IPS-18c (cell line): ENCODE results near the gene CCND1.

Experiments
- H3K4me3 ChIP-seq: 2 replicates; pipeline ENCODE4 v1.7.0; 2013; ENCODE audit warnings: low read depth, mild to moderate bottlenecking, low read length, moderate library complexity; ENCODE audit not compliant: insufficient read depth
- H3K9me3 ChIP-seq: one replicate; pipeline ENCODE4 v1.6.1; 2013; ENCODE audit warnings: mild to moderate bottlenecking, low read length, moderate library complexity; ENCODE audit not compliant: control insufficient read depth, insufficient read depth

The CCND1 gene

DNA sequence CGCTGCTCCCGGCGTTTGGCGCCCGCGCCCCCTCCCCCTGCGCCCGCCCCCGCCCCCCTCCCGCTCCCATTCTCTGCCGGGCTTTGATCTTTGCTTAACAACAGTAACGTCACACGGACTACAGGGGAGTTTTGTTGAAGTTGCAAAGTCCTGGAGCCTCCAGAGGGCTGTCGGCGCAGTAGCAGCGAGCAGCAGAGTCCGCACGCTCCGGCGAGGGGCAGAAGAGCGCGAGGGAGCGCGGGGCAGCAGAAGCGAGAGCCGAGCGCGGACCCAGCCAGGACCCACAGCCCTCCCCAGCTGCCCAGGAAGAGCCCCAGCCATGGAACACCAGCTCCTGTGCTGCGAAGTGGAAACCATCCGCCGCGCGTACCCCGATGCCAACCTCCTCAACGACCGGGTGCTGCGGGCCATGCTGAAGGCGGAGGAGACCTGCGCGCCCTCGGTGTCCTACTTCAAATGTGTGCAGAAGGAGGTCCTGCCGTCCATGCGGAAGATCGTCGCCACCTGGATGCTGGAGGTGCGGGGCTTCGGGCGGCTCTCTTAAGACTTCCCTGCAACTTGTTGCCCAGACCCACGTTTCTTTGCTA lies at the start of gene CCND1:
TSS of gene CCND1 (plus strand) at position 162 of the 587 bp plus-strand sequence. CDS start at position 320, 158 bp downstream.
- no peaks in the 10 kb centered on the region for H3K9me3 ChIP-seq
- peak within 1 kb of the TSS; percentile 84 for H3K4me3 ChIP-seq

DNA sequence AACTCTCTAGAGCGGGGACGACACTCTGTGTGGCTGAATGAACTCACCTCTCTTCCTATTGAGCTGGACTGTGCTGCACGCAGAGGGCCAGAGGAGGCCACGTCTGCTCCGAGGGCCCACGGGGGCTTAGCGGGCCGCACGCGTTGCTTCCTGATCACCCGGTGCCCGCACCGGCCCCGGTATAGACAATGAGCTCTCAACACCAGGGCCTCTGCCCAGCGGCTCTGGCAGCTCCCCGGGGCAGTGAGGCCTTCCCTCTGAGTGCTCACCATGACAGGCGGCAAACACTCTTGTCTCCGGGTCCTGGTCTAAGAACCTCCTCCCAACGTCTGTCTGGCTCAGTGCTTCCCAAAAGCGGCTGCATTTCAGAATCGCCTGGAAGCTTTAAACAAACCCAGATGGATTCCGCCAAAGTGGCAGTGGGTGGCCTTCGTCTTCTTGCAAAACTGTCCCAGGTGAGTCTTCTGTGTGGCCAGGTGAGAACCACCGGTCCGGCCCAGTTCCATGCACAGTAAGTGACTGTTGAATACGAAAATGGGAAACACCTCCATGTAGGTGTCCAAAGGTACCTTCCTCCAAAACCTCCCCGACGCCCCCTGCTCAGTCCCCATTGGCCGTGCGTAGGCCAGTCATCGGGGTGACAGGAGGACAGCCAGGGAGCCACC lies 47.8 kb upstream of the CCND1 start:
- Histone ChIP-seq H3K4me3 (no peak overlapping the region), H3K9me3 (no peaks in the 10 kb centered on the region)

- no peak overlapping the region for H3K4me3 ChIP-seq
- no peaks in the 10 kb centered on the region for H3K9me3 ChIP-seq
These were observed 47.1 kb upstream of the CCND1 start for GRCh38 chr11:69593851-69594250.

GRCh38 chr11:69594481-69594880 lies 46.5 kb upstream of the CCND1 start:
- H3K9me3 ChIP-seq = no peaks in the 10 kb centered on the region
- H3K4me3 ChIP-seq = no peak overlapping the region

GRCh38 chr11:69595805-69596665 lies 44.9 kb upstream of the CCND1 start:
- H3K4me3 ChIP-seq = no peak overlapping the region
- H3K9me3 ChIP-seq = no peaks in the 10 kb centered on the region

DNA sequence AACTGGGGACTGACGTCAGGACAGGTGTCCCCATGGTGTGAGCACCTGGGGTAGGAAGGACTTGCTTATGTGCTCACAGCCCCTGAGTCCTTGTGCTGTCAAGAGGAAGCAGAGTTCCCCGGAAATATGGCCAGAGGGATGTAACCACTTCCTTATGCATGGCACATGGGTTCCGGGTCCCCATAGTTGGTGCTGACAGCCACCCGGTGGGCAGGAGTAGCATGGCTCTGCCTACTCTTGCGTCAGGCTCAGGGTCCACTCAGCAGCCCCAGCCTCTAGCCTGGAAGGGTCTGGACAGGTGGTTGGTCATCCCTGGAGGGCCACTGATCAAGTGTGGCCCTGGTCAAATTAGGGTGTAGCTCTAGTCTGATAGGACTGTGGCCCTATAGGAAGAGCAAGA lies 42.8 kb upstream of the CCND1 start:
- Histone ChIP-seq H3K4me3 (no peak overlapping the region), H3K9me3 (no peaks in the 10 kb centered on the region)

DNA sequence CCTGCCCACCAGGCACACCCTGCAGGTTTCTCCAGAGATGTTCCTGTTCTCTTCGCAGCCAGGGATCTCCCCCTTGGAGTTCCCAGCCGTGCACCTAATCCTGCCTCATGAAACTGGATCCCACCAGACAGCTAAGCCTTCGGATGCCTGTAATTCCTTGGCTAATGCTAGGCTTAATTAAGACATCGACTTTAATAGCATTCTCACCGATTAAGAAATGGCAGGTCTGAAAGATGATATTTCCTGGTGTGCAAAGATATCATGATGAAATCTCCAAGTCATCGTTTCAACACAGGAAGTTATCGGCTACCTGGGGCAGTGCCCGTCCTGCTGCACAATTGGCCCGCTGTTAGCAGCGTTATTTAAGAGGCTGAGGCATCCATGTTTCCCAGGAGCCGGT lies 41.5 kb upstream of the CCND1 start:
- Histone ChIP-seq H3K4me3 (no peak overlapping the region), H3K9me3 (no peaks in the 10 kb centered on the region)

DNA sequence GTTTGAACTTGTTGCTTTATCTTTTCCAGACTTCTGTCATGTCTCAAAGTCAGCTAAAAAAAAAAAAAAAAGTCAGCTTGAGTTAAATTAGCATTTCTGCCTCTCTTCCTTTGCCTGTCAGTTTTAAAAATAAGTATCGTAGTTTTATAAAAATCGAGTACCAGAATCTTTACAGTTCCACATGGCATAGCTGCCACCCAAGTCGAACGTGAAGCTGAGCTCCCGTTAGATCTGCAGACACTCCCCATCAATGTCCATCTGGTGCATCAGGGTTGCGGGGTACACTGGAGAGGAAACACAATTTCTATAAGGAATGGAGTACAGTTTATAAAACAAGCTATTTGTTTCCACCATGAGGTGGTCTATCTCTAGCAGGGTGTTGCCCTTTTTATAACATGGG lies 41.0 kb upstream of the CCND1 start:
- no peak overlapping the region for H3K4me3 ChIP-seq
- H3K9me3 ChIP-seq = no peaks in the 10 kb centered on the region

- H3K4me3 ChIP-seq = no peak overlapping the region
- no peaks in the 10 kb centered on the region for H3K9me3 ChIP-seq
These were observed 39.7 kb upstream of the CCND1 start for GRCh38 chr11:69601011-69601975.

DNA sequence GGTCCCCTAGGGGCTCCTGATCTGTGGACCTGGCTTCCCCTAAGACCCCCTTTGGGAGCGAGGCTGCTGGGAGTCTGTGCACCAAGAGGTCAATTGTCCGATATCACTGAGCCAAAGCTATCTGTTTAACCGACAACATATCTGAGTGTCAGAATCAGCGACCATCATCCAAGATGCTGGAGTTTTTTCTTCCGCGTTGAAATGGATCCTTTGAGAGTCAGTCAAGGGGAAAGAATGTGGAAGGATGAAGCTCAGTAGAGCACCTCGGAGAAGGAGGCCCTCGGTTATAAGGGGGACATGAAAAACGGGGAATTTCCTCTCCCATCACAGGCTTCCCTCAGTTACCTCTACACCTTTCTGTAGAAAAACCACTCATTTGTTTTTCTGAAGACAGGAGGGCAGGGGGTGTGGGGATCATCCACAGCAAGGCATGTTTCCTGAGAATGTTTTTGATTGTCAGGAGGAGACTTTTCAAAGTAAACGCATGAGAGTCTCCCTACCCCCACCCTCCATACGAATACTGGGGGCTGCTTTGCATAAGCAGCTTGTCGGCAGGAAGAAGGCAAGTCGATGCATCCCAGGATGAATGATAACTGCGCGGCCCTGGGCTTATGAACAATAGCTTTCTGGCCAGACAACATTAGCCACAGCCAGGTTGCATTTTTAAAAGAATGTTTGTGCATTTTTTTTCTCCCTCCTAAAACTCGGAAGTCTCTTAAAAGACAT lies 37.7 kb upstream of the CCND1 start:
- H3K4me3 ChIP-seq = no peak overlapping the region
- no peaks in the 10 kb centered on the region for H3K9me3 ChIP-seq

DNA sequence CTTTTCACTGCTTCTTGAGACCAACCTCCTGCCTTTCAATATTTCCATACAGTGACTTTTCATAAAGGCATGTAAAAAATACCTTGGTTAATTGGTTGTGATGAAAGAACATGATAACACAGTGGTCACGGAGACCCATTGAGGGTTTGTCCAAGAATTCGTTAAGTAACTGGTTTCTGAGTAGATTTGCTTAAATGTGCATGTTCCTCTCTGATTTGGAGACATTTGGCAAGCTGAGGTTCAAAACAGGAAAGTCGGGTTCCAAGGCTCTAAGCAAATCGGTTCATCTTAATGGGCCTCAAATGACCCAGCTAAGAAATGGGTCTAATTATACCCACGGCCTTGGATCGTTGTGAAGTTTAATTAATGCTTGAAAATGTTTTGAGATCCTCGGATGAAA lies 36.9 kb upstream of the CCND1 start:
- H3K4me3 ChIP-seq = no peak overlapping the region
- no peaks in the 10 kb centered on the region for H3K9me3 ChIP-seq

DNA sequence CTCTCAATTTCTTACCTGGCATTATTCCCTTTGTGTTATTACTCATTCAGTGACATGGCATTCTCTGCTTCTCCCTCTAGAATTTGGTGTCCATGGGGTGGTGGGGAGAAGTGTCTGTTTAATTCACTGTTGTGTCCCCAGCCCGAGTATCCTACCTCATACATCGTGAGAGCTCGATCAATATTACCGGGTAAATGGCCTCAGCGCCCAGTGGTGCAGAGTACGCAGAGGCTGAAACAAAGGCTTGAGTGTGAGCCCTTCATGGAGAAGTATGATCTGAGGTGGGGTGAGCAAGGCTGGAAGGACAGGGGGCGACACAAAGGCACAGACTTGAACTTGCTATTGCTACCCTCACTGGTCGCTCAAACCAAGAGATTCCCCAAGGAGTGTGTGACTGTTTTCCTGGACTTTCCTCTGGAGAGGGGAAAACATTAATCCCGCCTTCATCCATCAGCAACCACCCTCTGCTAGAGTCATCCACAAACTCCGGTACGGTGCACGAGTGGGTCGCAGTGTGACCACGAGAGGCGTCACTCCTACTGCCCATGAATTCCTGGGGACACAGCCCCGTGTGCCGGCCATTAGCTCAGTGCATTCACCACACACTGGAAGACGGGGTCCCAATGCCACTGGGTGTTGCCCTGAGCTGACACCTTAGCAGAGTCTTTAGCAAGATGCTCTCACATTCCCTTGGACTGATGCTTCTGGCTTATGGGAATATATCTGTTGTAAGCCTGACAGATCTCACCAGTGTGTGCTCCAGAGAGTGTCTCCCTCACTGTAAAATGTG lies 35.0 kb upstream of the CCND1 start:
- Histone ChIP-seq H3K4me3 (no peak overlapping the region), H3K9me3 (peaks cover 2% of the 10 kb centered on the region)

GRCh38 chr11:69609351-69609750 lies 31.6 kb upstream of the CCND1 start:
- Histone ChIP-seq H3K4me3 (no peak overlapping the region), H3K9me3 (peaks cover 2% of the 10 kb centered on the region)

GRCh38 chr11:69611548-69612526 lies 29.1 kb upstream of the CCND1 start:
- H3K9me3 ChIP-seq = peaks cover 2% of the 10 kb centered on the region
- no peak overlapping the region for H3K4me3 ChIP-seq

DNA sequence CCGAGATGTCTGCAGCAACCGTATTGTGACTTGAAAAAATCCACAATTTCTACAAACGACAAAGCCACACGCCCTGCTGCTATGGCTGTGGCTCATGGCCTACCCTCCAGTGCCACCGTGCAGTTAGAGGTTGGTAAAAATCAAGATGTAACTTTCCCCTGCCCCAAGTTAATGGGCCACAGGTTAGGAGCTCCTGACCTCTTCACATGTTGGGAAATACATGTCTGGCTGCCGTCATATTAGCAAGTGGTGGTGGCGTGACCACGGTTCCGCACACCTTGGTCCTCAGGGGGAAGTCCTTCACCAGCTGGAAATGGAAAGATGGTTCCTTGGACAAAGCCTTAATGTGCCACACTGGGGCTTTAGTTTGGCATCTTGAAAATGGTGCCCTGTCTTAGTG lies 27.4 kb upstream of the CCND1 start:
- no peak overlapping the region for H3K4me3 ChIP-seq
- peaks cover 2% of the 10 kb centered on the region for H3K9me3 ChIP-seq
